NCI-H1417 (cell line): ENCODE data around the gene GP5.

ENCODE experiments used
- DNase-seq, 3 experiments: peaks; one replicate each; lab custom pipeline; 2025; lab: John Stamatoyannopoulos, UW

GP5 gene

GRCh38 chr3:194397757-194398312 lies 1.2 kb downstream of the GP5 start:
- peak in 1 of 3 experiments; percentile 59 for DNase-seq

GRCh38 chr3:194396859-194397756 lies 2.0 kb downstream of the GP5 start:
- peak in 2 of 3 experiments; percentile 36 to 54 for DNase-seq

- DNase-seq, result no peak
Observed at GRCh38 chr3:194396539-194396858, 2.6 kb downstream of the GP5 start.

GRCh38 chr3:194395778-194396538 lies 3.1 kb downstream of the GP5 start:
- peak in 1 of 3 experiments; percentile 21 for DNase-seq

- peak; percentile 36 to 97 (median 79) for DNase-seq
Observed at GRCh38 chr3:194395212-194395611, 3.9 kb downstream of the GP5 start.

GRCh38 chr3:194392576-194392975 lies 6.5 kb downstream of the GP5 start:
- DNase-seq, result no peak

GRCh38 chr3:194390835-194391234 lies 8.2 kb downstream of the GP5 start:
- no peak for DNase-seq

- no peak for DNase-seq
Observed at GRCh38 chr3:194389269-194389668, 9.8 kb downstream of the GP5 start.

GRCh38 chr3:194387926-194388418 lies 11.1 kb downstream of the GP5 start:
- DNase-seq, result no peak

GRCh38 chr3:194387276-194387675 lies 11.8 kb downstream of the GP5 start:
- DNase-seq, result no peak

- DNase-seq, result peak in 2 of 3 experiments; percentile 22 to 65
Observed at GRCh38 chr3:194386648-194387047, 12.4 kb downstream of the GP5 start.

GRCh38 chr3:194386066-194386465 lies 13.0 kb downstream of the GP5 start:
- DNase-seq, result no peak

- DNase-seq, result no peak
Observed at GRCh38 chr3:194384569-194385001, 14.5 kb downstream of the GP5 start.

- no peak for DNase-seq
Observed at GRCh38 chr3:194384156-194384555, 14.9 kb downstream of the GP5 start.

- peak in 1 of 3 experiments; percentile 58 for DNase-seq
Observed at GRCh38 chr3:194383276-194383940, 15.7 kb downstream of the GP5 start.

- DNase-seq, result no peak
Observed at GRCh38 chr3:194382892-194383223, 16.2 kb downstream of the GP5 start.

- no peak for DNase-seq
Observed at GRCh38 chr3:194382196-194382891, 16.7 kb downstream of the GP5 start.

- DNase-seq, result no peak
Observed at GRCh38 chr3:194381460-194381875, 17.6 kb downstream of the GP5 start.

- DNase-seq, result peak in 2 of 3 experiments; percentile 41 to 65
Observed at GRCh38 chr3:194380326-194380725, 18.7 kb downstream of the GP5 start.

- DNase-seq, result peak in 2 of 3 experiments; percentile 71 to 86
Observed at GRCh38 chr3:194379651-194380050, 19.4 kb downstream of the GP5 start.

GRCh38 chr3:194379231-194379630 lies 19.8 kb downstream of the GP5 start:
- DNase-seq, result no peak
